DOHH2 (cell line): Measurements from ENCODE around the gene RAMP3.

Experiments used
- H3F3A ChIP-seq: fragments of 200-600 bp; sonication (generic), shearing (Covaris generic); 2 replicates; pipeline ENCODE4 v1.6.0; 2016; ENCODE audit warnings: antibody characterized with exemption, mild to moderate bottlenecking; ENCODE audit not compliant: control insufficient read depth, insufficient read depth
- H3K27ac ChIP-seq: fragments of 200-600 bp; sonication (generic); 2 replicates; pipeline ENCODE4 v1.5.1; 2014; ENCODE audit warnings: low read depth, mild to moderate bottlenecking, low read length, moderate library complexity
- H3K27me3 ChIP-seq: fragments of 200-600 bp; sonication (generic); 2 replicates; pipeline ENCODE4 v1.6.1; 2014; ENCODE audit warnings: mild to moderate bottlenecking, low read length, mixed read lengths; ENCODE audit not compliant: control insufficient read depth
- H3K36me3 ChIP-seq: fragments of 200-600 bp; sonication (generic); 2 replicates; pipeline ENCODE4 v1.6.1; 2014; ENCODE audit warnings: mild to moderate bottlenecking, low read length, moderate library complexity, mixed read lengths; ENCODE audit not compliant: control insufficient read depth
- H3K4me1 ChIP-seq: fragments of 200-600 bp; sonication (generic); 2 replicates; pipeline ENCODE4 v1.6.1; 2014; ENCODE audit warnings: mild to moderate bottlenecking, low read length, mixed read lengths; ENCODE audit not compliant: control insufficient read depth
- H3K4me2 ChIP-seq: fragments of 200-600 bp; sonication (generic); 2 replicates; pipeline ENCODE4 v1.6.0; 2014; ENCODE audit warnings: mild to moderate bottlenecking, low read length, moderate library complexity
- H3K4me3 ChIP-seq: fragments of 200-600 bp; sonication (generic); 2 replicates; pipeline ENCODE4 v1.5.1; 2014; ENCODE audit warnings: mild to moderate bottlenecking, low read length, mixed read lengths
- H3K79me2 ChIP-seq: fragments of 200-600 bp; sonication (generic); 2 replicates; pipeline ENCODE4 v1.6.1; 2014; ENCODE audit warnings: mild to moderate bottlenecking, low read length, mixed read lengths; ENCODE audit not compliant: control insufficient read depth
- H3K9me2 ChIP-seq: fragments of 200-600 bp; sonication (generic); replicated peaks from 2 replicates; pipeline ENCODE4 v1.6.1; 2014; ENCODE audit warnings: mild to moderate bottlenecking, low read length, mixed read lengths; ENCODE audit not compliant: control insufficient read depth
- H3K9me3 ChIP-seq: fragments of 200-600 bp; sonication (generic); 2 replicates; pipeline ENCODE4 v1.6.1; 2014; ENCODE audit warnings: antibody characterized with exemption, low read length, mixed read lengths; ENCODE audit not compliant: control insufficient read depth, insufficient read depth
- H4K20me1 ChIP-seq: fragments of 200-600 bp; sonication (generic); 2 replicates; pipeline ENCODE4 v1.6.0; 2014; ENCODE audit warnings: low read depth, mild to moderate bottlenecking, antibody characterized with exemption, low read length, moderate library complexity; ENCODE audit not compliant: control insufficient read depth, insufficient read depth
- CTCF ChIP-seq: fragments of 200-600 bp; sonication (generic); IDR thresholded peaks from one replicate; pipeline ENCODE4 v1.5.1; 2014; ENCODE audit warnings: antibody characterized with exemption, mild to moderate bottlenecking, low read depth, low read length; ENCODE audit not compliant: poor library complexity, severe bottlenecking
- EZH2phosphoT487 ChIP-seq: fragments of 200-600 bp; sonication (generic); IDR thresholded peaks from 2 replicates; pipeline ENCODE4 v1.6.1; 2017; ENCODE audit warnings: borderline replicate concordance, mild to moderate bottlenecking, antibody characterized with exemption, low read length, moderate library complexity, mixed read lengths

Gene RAMP3

GRCh38 chr7:45122975-45123860, 34.4 kb upstream of the RAMP3 start:
- H3K9me2 ChIP-seq, result no peaks in the 10 kb centered on the region
- H3K4me1 ChIP-seq, result peaks cover 12% of the 10 kb centered on the region
- no peaks in the 10 kb centered on the region for H3K79me2 ChIP-seq
- no peak overlapping the region for H3K4me3 ChIP-seq
- H3K9me3 ChIP-seq, result no peaks in the 10 kb centered on the region
- no peaks in the 10 kb centered on the region for H3F3A ChIP-seq
- no peaks in the 10 kb centered on the region for H4K20me1 ChIP-seq
- H3K4me2 ChIP-seq, result no peak overlapping the region
- no peaks in the 10 kb centered on the region for H3K36me3 ChIP-seq
- no peaks in the 10 kb centered on the region for H3K27me3 ChIP-seq
- H3K27ac ChIP-seq, result no peak overlapping the region
- TF ChIP-seq EZH2phosphoT487 (no peak), CTCF (no peak)

GRCh38 chr7:45123913-45124710, 33.5 kb upstream of the RAMP3 start:
- Histone ChIP-seq H3K4me3 (no peak overlapping the region), H3F3A (no peaks in the 10 kb centered on the region), H3K27ac (no peak overlapping the region), H3K27me3 (no peaks in the 10 kb centered on the region), H3K4me2 (no peak overlapping the region), H4K20me1 (no peaks in the 10 kb centered on the region), H3K36me3 (no peaks in the 10 kb centered on the region), H3K4me1 (peaks cover 3% of the 10 kb centered on the region), H3K9me3 (no peaks in the 10 kb centered on the region), H3K9me2 (no peaks in the 10 kb centered on the region), H3K79me2 (no peaks in the 10 kb centered on the region)
- TF ChIP-seq EZH2phosphoT487 (no peak), CTCF (no peak)

GRCh38 chr7:45125193-45125904, 32.2 kb upstream of the RAMP3 start:
- Histone ChIP-seq H3K27ac (no peak overlapping the region), H3K79me2 (no peaks in the 10 kb centered on the region), H3K9me2 (no peaks in the 10 kb centered on the region), H3K4me3 (no peak overlapping the region), H3F3A (no peaks in the 10 kb centered on the region), H3K4me1 (no peaks in the 10 kb centered on the region), H3K36me3 (no peaks in the 10 kb centered on the region), H3K9me3 (no peaks in the 10 kb centered on the region), H4K20me1 (no peaks in the 10 kb centered on the region), H3K27me3 (no peaks in the 10 kb centered on the region), H3K4me2 (no peak overlapping the region)
- TF ChIP-seq EZH2phosphoT487 (no peak), CTCF (no peak)
